ENCODE results near the gene GJB4.
A peak's percentile ranks its signal among the peaks of the same experiment; 100 is the strongest.
"Not testable (repeated sequence)": the region's sequence is repeated elsewhere in the genome, so short reads cannot be mapped to it uniquely, and the experiment has no call there.

The GJB4 gene

DNA sequence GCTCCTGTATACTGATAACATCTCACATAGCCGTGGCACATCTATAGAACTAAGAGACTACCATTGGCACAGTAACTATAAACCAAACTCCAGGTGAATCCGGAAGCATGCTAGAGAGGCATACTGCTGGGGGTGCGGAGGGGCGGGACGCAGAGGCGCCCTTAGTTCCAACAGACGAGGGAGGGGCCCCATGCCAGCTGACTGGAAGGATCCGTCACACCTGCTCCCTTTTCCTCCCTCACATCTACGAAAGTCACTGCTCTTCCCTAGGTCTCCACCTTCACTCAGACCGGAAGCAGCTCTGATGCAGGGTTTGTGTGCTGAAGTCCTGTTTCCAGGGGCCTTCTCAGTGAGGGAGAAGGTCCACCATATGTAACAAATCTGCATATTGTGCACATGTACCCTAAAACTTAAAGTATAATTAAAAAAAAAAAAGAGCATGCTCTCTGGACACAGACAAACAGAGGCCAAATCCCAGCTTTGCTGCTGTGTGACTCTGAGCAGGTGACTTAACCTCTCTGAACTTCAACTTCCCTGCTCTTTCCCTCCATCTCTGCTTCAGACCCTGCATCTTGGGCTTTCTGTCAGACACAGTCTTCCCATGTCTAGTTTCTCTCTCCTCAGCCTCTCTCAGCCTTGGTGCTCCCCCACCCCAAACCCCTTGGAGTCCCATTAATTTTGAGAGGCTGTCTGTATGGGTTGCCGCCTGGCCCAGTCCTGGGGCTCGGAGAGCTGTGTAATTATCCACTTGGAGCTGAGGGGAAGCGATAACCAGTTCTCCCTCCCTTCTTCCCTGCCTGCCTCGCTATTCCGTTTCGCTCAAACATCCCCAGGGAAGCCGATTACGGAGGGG, 12.5 kb upstream of the GJB4 start:
- DNase-seq, result no peak

DNA sequence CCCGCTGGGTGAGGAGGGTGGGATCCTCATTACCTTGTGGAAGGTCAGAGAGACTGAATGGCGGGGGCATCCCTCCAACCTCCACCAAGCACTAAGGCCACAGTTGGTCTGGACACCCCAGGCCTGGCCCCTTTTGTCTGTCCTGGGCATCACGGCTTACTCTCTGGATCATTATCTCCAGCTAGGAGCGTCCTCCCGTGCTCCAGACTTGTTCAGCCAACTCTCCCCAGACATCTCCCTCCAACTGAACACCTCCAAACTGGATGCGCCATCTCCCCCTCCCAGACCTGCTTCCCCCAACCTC, 11.9 kb upstream of the GJB4 start:
- no peak for DNase-seq

DNA sequence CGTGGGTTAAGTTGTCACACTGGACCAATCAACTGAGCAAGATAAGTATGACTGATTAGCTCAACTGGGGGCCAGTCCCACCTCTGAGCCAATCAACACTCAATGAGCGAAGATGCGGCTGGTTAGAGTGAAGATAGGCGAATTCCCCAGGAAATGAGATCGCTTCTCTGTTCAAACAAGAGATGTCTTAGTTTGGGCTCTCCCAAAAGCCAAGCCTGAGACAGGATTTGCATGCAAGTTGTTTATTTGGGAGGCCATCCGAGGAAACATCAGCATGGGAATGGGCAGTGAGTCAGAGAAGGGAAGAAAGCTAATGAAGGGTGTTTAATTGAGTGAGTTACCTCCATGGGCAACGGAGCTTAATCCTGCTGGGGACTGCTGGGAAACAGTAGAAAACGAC, 9.5 kb upstream of the GJB4 start:
- DNase-seq, result no peak

DNA sequence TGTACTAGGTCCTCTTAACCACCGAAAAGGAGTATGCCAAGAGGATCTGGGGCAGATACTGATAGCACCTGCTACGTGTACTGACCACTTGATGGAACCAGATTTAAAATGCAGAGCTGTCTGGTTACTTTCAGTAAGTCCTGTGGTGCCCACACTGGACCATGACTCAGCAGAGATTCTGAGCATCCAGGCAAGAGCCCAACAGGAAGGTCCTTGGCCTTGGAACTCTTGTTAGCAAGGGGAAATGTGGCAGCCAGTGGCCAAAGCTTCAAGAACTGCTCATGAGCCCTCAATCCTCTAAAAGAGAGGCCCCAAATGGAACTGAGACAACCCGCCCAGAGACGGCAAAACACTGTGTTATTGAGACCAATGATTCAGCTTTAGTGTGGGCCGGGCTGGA, 8.9 kb upstream of the GJB4 start:
- no peak for DNase-seq

DNA sequence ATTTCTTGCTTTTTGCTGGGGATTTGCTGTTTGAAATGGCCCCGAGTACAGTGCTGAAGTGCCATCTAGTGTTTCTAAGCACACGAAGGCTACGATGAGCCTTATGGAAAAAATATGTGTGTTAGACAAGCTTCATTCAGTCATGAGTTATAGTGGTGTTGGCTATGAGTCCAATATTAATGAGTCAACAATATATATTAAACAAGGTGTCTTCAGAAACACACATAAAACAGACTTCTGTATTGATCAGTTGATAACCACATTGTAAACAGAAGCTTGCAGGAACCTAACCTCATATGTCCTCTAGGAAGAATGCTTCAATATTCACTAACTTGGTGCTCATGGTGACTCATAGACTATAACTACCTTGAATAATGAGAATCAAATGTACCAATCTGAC, 6.4 kb upstream of the GJB4 start:
- DNase-seq, result no peak

DNA sequence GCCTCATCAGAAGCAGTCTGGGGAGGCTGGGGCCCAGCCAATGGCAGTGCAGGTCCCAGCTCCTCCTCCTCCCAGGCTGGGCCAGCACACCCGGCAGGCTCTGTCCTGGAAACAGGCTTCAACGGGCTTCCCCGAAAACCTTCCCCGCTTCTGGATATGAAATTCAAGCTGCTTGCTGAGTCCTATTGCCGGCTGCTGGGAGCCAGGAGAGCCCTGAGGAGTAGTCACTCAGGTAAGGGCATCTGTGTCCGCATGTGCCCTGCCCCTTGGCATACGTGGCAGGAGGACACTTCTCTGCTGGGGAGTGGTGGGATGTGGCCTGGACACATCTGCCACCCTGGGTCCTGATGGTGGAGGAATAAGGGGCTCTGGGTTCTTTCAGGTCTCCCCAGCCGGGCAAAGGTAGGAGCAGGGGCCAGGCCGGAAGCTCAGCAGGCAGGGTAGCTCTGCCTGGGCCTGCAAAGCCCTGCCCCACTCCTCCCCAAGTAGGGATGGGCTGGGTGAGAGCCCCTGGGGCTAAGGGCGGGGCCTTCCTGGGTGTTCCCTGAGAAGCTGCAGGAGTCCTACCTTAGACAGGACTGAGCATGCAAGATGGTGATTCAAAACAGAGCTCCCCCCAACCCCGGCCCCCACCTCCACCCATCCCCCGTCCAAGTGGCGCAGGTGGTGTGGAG, 4.4 kb upstream of the GJB4 start, which contains the start of gene GJB5:
TSS of gene GJB5 (plus strand) at position 84 of the 674 bp plus-strand sequence. CDS start 2,284 bp downstream, outside the sequence.
- no peak for DNase-seq

DNA sequence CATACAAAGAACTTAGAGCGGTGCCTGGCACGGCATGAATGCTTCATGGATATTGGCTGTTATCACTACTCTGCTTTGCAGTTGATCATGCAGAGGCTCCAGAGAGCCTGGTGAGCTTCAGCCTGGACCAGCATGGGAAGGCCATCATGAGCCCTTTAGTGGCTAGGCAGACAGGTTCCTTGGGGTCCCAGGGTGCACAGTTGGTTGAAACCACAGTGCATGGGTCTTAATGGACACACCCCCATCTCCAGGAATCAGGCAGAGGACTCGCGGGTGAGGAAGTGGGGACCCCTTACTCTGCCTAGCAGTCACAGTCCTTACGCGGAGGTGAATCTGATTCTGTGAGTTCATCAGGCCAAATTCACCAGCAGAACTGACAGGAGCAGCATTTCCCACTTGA, 3.6 kb upstream of the GJB4 start:
- no peak for DNase-seq

DNA sequence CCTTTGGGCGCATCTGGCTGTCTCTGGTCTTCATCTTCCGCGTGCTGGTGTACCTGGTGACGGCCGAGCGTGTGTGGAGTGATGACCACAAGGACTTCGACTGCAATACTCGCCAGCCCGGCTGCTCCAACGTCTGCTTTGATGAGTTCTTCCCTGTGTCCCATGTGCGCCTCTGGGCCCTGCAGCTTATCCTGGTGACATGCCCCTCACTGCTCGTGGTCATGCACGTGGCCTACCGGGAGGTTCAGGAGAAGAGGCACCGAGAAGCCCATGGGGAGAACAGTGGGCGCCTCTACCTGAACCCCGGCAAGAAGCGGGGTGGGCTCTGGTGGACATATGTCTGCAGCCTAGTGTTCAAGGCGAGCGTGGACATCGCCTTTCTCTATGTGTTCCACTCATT, 2.2 kb upstream of the GJB4 start:
- no peak for DNase-seq

DNA sequence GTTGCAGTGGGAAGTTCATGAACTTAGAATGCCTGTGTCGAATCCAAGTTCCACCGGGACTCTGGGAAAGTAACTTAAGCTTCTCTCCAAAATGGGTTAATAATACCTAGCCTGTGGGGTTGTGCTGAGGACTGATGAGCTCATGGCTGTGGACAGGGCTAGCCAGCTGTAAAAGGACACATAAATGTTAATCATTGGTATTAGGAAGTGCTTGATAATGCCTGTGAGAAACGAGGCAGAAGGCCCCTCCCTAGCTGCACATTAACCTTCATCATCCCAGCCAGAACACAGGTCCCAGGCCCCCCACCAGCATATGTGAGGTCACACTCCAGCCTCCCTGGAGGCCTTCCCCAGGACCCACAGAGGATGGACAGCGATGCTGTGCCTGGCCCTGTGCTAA, 789 bp upstream of the GJB4 start:
- DNase-seq, result no peak

DNA sequence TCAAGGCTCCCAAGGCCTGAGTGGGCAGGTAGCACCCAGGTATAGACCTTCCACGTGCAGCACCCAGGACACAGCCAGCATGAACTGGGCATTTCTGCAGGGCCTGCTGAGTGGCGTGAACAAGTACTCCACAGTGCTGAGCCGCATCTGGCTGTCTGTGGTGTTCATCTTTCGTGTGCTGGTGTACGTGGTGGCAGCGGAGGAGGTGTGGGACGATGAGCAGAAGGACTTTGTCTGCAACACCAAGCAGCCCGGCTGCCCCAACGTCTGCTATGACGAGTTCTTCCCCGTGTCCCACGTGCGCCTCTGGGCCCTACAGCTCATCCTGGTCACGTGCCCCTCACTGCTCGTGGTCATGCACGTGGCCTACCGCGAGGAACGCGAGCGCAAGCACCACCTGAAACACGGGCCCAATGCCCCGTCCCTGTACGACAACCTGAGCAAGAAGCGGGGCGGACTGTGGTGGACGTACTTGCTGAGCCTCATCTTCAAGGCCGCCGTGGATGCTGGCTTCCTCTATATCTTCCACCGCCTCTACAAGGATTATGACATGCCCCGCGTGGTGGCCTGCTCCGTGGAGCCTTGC, 1.7 kb downstream of the GJB4 start:
- no peak for DNase-seq

DNA sequence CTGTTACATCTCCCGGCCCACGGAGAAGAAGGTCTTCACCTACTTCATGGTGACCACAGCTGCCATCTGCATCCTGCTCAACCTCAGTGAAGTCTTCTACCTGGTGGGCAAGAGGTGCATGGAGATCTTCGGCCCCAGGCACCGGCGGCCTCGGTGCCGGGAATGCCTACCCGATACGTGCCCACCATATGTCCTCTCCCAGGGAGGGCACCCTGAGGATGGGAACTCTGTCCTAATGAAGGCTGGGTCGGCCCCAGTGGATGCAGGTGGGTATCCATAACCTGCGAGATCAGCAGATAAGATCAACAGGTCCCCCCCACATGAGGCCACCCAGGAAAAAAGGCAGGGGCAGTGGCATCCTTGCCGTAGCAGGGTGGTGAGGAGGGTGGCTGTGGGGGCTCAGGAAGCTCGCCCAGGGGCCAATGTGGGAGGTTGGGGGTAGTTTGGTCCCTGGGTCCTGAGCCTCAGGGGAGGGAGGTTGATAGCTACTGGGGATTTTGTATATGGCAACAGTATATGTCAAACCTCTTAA, 2.3 kb downstream of the GJB4 start:
- DNase-seq, result no peak

DNA sequence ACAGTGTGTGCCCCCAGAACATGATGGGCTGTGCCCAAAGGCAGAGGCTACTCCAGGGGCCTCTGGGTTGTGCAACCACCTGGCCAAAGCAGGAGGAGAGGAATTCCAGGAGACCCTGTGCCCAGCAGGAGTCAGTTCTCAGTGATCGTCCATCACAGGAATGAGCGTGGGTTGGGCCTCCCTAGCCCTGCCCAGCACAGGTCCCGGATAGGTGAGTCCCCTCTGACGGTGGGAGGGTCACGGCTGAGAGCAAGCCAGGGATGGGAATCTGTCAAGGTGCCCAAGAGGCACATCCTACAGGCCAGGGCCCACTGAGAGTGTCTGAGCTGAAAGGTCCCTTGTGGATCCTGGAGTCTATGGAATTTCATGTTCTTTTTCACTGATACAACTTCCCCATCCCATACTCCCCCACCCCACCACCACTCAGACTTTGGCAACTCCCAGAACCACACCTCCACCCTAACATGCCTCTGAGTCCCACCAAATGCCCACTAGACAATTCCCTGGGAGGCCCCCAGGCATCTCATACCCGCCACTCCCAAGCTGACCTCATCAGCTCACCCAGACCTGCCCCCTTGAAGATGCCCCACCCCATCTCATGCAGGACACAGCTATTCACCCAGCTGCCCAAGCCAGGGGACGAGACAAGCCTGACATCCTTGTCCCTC, 3.1 kb downstream of the GJB4 start:
- DNase-seq, result no peak

DNA sequence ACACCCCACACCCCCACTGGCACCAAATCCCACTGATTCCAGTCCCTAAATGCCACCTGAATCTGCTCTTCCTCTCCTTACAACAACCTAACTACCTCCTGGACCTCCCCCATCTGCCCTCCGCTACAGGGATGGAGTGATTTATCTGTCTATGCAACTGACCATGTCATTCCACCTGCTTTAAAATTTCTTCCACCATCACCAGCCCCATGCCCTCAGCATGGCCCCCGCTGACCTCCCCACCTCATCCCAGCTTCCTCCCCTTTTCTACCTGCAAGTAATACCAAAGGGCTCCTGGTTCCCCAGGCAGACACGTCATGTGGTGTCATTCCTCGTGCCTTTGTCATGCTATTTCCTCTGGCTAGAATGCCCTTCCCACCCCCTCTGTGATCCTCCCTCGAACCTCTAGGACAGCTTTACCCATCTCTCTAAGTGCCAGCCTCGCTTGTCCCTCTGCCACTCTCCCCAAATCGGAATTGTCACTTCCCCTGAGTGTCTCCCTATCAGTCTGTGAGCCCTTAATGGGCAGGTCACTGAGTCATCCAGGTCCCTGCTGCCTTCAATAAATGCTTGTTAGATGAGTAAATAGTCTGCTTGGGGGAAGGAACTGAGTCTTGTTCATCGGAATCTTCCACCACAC, 3.7 kb downstream of the GJB4 start:
- no peak for DNase-seq

DNA sequence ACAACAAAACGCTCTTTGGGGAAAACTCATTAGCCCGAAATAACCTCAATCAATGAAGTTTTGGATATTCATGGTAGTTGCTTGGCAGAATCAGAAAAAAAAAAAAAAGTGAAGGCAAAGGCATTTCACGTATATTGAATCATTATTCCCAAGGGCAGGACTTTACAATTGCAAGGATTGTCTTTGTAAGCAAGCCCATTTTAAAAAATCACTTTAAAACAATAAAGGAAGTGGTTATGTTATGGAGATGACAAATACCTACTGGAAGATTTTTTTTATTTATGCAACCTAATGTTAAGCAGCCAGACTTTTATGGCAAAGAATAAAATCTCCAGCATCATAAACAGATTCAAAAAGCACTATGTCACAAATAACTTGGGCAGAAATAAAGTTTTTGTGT, 9.3 kb downstream of the GJB4 start:
- no peak for DNase-seq

DNA sequence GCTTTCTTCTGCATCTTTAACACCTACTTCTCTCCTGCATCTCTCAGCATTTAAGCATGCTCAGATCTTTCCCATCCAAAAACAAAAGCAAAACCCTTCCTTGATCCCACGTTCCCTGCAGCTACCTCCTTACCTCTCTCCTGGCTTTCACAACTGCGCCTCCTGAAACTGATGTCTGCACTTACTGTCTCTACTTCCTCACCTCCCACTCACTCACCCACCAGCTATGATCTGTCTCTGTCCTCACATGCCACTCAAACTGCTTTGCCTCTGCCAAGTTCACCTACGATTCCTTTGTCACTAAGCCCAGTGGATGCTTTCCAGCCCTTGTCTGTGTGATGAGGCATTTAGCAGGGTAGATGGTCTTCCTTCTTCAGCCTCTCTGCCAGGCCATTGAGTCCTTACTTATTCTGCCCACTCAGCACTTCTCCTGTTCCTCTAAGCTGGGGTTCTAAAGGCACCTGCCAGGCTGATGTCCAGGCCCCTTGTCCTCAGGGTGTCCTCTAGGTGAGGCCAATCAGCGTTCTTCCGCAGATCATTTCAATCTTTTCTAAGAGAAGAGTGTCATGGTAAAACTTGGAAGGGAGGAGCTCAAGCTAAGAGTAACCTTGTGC, 11.5 kb downstream of the GJB4 start:
- peak; percentile 5 to 41 for DNase-seq

DNA sequence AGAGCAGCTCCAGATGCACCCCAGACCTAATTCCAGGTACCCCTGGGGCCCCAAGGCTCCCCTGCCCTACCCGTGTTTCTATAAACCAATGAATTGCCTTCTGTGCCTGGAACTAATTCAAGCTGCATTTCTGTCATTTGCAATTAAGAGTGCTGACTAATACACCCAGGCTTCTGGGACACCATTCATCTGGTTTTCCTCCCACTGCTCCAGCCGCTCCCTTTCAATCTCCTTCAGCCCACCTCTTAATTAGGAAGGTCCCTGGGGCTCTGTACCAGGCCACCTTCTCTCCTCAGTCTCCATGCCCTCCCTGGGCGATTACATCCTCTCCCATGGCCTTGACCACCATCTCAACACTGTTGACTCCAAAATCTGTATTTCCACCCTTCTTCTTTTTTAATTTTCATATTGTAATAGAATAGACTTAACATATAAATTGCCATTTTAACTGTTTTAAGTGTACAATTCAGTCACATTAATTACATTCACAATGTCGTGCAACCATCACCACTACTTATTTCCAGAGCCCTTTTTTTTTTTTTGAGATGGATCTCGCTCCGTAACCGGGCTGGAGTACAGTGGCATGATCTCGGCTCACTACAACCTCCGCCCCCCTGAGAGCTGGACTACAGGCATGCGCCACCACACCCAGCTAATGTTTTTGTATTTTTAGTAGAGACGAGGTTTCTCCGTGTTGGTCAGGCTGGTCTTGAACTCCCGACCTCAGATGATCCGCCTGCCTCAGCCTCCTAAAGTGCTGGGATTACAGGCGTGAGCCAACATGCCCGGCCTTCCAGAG, 12.2 kb downstream of the GJB4 start:
- DNase-seq, result no peak

DNA sequence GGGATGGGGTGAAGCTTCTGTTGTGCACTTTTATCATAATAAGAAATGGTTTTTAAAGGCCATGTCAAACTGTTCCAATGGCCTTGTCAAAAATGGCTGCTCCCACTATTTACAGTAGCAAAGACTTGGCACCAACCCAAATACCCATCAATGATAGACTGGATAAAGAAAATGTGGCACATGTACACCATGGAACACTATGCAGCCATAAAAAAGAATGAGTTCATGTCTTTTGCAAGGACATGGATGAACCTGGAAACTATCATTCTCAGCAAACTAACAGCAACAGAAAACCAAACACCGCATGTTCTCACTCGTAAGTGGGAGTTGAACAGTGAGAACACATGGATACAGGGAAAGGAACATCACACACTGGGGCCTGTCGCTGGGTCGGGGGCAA, 13.6 kb downstream of the GJB4 start:
- not testable (repeated sequence) for DNase-seq

DNA sequence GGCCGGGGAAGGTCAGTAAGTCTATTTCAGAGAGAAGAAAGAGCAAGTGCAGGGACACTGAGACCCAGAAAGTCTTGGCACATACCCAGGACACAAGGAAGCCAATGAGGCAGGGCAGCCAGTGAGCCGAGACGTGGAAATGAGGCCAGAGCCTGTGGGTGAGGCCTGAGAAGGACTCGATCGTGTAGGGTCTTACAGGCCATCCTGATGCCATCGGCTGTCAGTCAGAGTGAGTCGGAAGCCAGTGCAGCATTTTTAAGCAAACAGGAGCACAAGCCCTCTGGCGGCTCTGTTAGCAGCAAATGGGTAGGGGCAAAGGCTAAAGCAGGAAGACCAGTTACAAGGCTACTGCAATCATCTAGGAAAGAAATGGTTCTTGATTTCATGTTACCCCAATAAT, 15.4 kb downstream of the GJB4 start:
- DNase-seq, result no peak

DNA sequence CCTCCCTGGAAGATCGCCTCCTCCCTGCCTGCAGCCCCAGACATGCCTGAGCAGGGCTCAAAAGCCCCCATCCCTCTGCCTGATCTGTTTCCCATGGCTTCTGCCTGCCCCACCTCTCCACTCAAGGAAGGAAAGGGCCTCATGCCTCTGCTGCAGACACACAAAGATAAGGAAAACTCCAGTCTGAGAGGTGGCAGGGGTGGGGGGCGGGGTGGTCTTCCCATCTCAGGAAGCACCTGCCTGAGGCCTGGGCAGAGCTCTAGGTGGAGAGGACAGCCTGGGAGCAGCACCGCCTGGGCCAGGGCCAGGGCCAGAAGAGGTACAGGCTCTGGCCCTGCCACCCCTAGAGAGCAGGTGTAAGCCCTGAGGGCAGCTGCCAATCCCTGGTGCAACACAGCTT, 17.4 kb downstream of the GJB4 start:
- no peak for DNase-seq

DNA sequence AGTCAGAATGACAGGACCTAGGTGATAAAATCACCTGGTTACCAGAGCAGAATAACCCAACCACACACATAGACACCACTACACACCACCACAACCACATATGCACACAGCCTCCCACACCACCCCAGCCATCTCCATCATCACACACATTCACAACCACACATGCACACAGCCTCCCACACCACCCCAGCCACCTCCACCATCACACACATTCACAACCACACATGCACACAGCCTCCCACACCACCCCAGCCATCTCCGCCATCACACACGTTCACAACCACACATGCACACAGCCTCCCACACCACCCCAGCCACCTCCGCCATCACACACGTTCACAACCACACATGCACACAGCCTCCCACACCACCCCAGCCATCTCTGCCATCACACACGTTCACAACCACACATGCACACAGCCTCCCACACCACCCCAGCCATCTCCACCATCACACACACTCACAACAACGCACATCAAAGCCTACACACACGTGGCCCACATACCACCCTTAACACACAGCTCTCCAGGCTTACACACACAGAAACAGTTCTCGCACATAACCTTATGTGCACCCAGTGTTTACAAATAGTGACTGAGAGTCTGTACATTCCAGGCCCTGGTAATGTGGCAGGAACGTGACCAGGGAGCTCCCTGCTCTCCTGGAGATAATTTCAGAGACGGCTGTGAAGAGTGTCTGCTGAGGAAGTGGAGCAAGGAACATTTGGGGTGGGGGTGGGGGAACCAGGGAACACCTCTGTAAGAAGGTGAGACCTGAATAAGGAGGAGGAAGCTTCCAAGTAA, 18.2 kb downstream of the GJB4 start:
- no peak for DNase-seq

DNA sequence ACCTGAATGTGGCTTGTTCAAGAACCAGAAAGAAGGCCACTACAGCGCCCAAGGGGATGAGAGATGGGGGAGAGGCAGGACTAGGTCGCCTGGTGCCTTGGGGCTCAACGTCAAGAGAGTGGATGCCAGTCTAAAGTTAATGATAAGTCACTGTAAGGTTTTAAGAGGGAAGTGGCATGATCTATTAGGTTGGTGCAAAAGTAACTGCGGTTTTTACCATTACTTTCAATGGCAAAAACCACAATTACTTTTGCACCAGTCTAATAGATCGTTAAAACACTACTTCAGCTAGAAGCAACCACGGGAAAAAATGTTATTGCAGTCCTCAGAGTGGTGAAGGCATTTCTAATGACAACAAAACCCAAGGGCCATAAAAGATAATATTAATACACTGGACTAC, 18.8 kb downstream of the GJB4 start:
- DNase-seq, result no peak

Measured in inflammatory macrophage treated with lipopolysaccharide for 1 hour (primary cell).